H1 (cell line): ENCODE data around the gene BMERB1. TPM values are rescaled to one million over a fixed set of nuclear protein-coding genes. Genes with fewer than 3 reads are reported as not detected.

Source experiments
- KDM1A ChIP-seq: fragments of 200-600, 300-600 bp; sonication (generic); IDR thresholded peaks from 2 replicates; pipeline ENCODE4 v1.7.1; 2016; ENCODE audit warnings: mild to moderate bottlenecking, low read length, borderline replicate concordance
- polyA plus RNA-seq, 7 experiments: library from polyadenylated mRNA; depleted of rRNA in 3 of 7; stranded (reverse) in 5 of 7; unstranded in 2 of 7; fragments of >200 nt in 5 of 7; fragments of 200-250 nt in 2 of 7; gene quantifications; 1 replicate in 5 of 7; 2 replicates in 1 of 7; 4 replicates in 1 of 7; pipeline versions ENCODE4 v1.2.1 to v1.2.3, GENCODE V29; 2011 to 2013; ENCODE audit warnings: missing spikeins in 2 of 7, mixed read lengths in 2 of 7
- total RNA-seq: library from RNA; stranded (reverse); fragmentation: NEBNext Ultra II Directional; extraction: Animal tissue kit (Norgen Biotek cat#: 25700); gene quantifications from 2 replicates; pipeline ENCODE4 v1.2.1, GENCODE V29; 2021
- TF ChIP-seq, protein P1 (sequence below): IDR thresholded peaks from 2 replicates; pipeline ENCODE4 v1.6.1; 2011; ENCODE audit warnings: low read depth, mild to moderate bottlenecking, low read length; ENCODE audit not compliant: insufficient read depth

BMERB1 gene
- total and polyA plus RNA-seq, 2 of the 8 experiments (the other 6 are each of a cell fraction or from before 2014, with no cell fraction given) = 23.5 to 27.1 TPM

DNA sequence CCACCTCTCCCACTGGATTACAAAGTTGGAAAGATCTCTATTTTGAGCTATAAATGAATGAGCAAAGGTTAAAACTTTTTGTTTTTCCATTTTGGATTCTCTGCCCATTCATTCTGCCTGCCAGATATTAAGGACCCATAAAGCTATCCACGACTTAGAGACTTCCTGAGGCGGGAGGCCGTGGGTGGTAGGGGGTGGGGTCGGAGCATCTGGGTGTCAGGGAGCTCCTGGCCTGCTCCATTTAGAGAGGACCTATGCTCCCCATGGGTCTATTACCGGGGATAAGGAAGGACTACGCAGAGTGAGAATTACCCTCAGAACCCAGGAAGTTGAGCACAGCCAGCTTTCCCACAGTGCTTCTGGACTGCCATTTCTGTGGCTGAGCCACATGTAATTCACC, 162.7 kb downstream of the BMERB1 start (continued):
- no peak for TF ChIP-seq KDM1A
- TF ChIP-seq, protein P1, sequence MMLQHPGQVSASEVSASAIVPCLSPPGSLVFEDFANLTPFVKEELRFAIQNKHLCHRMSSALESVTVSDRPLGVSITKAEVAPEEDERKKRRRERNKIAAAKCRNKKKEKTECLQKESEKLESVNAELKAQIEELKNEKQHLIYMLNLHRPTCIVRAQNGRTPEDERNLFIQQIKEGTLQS = no peak
